NCI-H1105 treated with DMSO at 0.1 percent for 48 hours (cell line): Measurements from ENCODE around the gene EEA1.
"Not testable (repeated sequence)": the region's sequence is repeated elsewhere in the genome, so short reads cannot be mapped to it uniquely, and the experiment has no call there.

Experiments
- DNase-seq: peaks from one replicate; lab custom pipeline; 2025; lab: John Stamatoyannopoulos, UW

The EEA1 gene

GRCh38 chr12:92928962-92929915 lies at the start of gene EEA1:
EEA1 (minus strand) TSS chr12:92929295; CDS start chr12:92929066, 229 bp downstream.
- peak; percentile 96 for DNase-seq

GRCh38 chr12:92978607-92979006 lies 49.5 kb upstream of the EEA1 start:
- no peak for DNase-seq

- no peak for DNase-seq
These were observed 48.2 kb upstream of the EEA1 start for GRCh38 chr12:92977326-92977725.

GRCh38 chr12:92974759-92975158 lies 45.7 kb upstream of the EEA1 start:
- no peak for DNase-seq

GRCh38 chr12:92973614-92974013 lies 44.5 kb upstream of the EEA1 start:
- no peak for DNase-seq

GRCh38 chr12:92971859-92972524 lies 42.9 kb upstream of the EEA1 start:
- DNase-seq = no peak

GRCh38 chr12:92968176-92968813 lies 39.2 kb upstream of the EEA1 start:
- no peak for DNase-seq

GRCh38 chr12:92964378-92964777 lies 35.3 kb upstream of the EEA1 start:
- DNase-seq = not testable (repeated sequence)

- DNase-seq = no peak
These were observed 32.9 kb upstream of the EEA1 start for GRCh38 chr12:92961949-92962348.

- DNase-seq = no peak
These were observed 27.0 kb upstream of the EEA1 start for GRCh38 chr12:92955997-92956663.

- DNase-seq = no peak
These were observed 24.7 kb upstream of the EEA1 start for GRCh38 chr12:92953747-92954146.

GRCh38 chr12:92952394-92952793 lies 23.3 kb upstream of the EEA1 start:
- no peak for DNase-seq

- DNase-seq = no peak
These were observed 21.9 kb upstream of the EEA1 start for GRCh38 chr12:92951006-92951405.

- DNase-seq = no peak
These were observed 20.9 kb upstream of the EEA1 start for GRCh38 chr12:92950011-92950410.

GRCh38 chr12:92949466-92949865 lies 20.4 kb upstream of the EEA1 start:
- DNase-seq = no peak

GRCh38 chr12:92947589-92948215 lies 18.6 kb upstream of the EEA1 start:
- DNase-seq = no peak

- DNase-seq = no peak
These were observed 16.6 kb upstream of the EEA1 start for GRCh38 chr12:92945659-92946220.

- DNase-seq = no peak
These were observed 14.6 kb upstream of the EEA1 start for GRCh38 chr12:92943482-92944250.

GRCh38 chr12:92942905-92943304 lies 13.8 kb upstream of the EEA1 start:
- DNase-seq = no peak

GRCh38 chr12:92939116-92939515 lies 10.0 kb upstream of the EEA1 start:
- DNase-seq = no peak

- no peak for DNase-seq
These were observed 9.5 kb upstream of the EEA1 start for GRCh38 chr12:92938638-92939037.
